Bronchial epithelial cell (primary cell): Measurements from ENCODE around the gene HIVEP3. TPM values are rescaled to one million over a fixed set of nuclear protein-coding genes. Genes with fewer than 3 reads are reported as not detected.

Experiments used
- DNase-seq: peaks from one replicate; pipeline ENCODE4 v3.0.0-alpha.2; 2010; ENCODE audit warnings: low read depth
- FAIRE-seq: peaks from 2 replicates; lab custom pipeline; 2011; peaks lifted over from hg19 to GRCh38; lab: Jason Lieb, UNC
- H3K27me3 ChIP-seq: 2 replicates; pipeline ENCODE4 v1.5.1; 2011; ENCODE audit warnings: low read length; ENCODE audit not compliant: control insufficient read depth, insufficient read depth
- H3K36me3 ChIP-seq: 2 replicates; pipeline ENCODE4 v1.5.1; 2011; ENCODE audit warnings: low read length; ENCODE audit not compliant: control insufficient read depth, insufficient read depth
- H3K4me3 ChIP-seq: 2 replicates; pipeline ENCODE4 v1.5.1; 2011; ENCODE audit warnings: mild to moderate bottlenecking, low read depth, low read length, control low read depth
- CTCF ChIP-seq: IDR thresholded peaks from 2 replicates; pipeline ENCODE4 v1.5.1; 2011; ENCODE audit warnings: mild to moderate bottlenecking, moderate library complexity, low read length, control low read depth, inconsistent platforms; ENCODE audit not compliant: insufficient read depth, severe bottlenecking
- total RNA-seq: library from RNA; depleted of rRNA; stranded (reverse); fragments of >200 nt; gene quantifications from 2 replicates; pipeline ENCODE4 v1.2.1, GENCODE V29; 2014

The HIVEP3 gene
- total RNA-seq, 1 donor from 2014 or later: under 0.01 TPM

GRCh38 chr1:41668054-41668660, 250.6 kb downstream of the HIVEP3 start:
- no peak for TF ChIP-seq CTCF
- H3K4me3 ChIP-seq: no peak overlapping the region
- DNase-seq: no peak
- H3K36me3 ChIP-seq: no peaks in the 10 kb centered on the region
- FAIRE-seq: no peak
- H3K27me3 ChIP-seq: no peaks in the 10 kb centered on the region

DNA sequence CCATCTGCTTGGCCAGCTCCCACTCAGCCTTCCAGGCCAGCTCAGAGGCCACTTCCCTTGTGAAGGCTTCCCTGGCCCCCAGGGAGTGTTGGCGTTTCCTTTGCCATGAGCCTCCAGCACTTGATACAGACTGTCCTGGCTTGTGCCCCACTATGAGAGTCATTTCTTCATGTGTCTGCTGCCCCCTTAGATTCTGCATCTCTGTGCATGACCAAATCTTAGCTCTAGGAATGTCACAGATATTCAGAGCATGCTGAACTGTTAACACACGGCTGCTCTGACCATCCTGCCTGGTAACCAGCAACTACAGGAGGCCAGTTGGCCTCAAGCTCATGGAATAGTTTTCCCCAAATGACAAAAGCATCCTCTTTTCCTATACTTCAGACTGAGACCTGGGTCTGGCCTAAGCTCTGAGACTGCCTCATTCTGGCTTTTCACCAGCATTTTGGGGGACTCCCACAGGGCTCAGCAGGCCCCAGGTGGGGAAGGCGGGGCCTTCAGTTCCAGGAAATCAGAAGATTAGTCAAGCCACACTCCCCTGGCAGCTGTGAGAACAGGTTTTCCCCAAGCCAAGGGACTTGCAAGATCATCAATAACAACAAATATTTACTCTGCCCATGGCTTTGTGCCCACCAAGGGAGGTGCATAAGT, 251.6 kb downstream of the HIVEP3 start:
- Histone ChIP-seq H3K36me3 (no peaks in the 10 kb centered on the region), H3K4me3 (no peak overlapping the region), H3K27me3 (no peaks in the 10 kb centered on the region)
- TF ChIP-seq CTCF: no peak
- peak; percentile 72 for DNase-seq
- no peak for FAIRE-seq

DNA sequence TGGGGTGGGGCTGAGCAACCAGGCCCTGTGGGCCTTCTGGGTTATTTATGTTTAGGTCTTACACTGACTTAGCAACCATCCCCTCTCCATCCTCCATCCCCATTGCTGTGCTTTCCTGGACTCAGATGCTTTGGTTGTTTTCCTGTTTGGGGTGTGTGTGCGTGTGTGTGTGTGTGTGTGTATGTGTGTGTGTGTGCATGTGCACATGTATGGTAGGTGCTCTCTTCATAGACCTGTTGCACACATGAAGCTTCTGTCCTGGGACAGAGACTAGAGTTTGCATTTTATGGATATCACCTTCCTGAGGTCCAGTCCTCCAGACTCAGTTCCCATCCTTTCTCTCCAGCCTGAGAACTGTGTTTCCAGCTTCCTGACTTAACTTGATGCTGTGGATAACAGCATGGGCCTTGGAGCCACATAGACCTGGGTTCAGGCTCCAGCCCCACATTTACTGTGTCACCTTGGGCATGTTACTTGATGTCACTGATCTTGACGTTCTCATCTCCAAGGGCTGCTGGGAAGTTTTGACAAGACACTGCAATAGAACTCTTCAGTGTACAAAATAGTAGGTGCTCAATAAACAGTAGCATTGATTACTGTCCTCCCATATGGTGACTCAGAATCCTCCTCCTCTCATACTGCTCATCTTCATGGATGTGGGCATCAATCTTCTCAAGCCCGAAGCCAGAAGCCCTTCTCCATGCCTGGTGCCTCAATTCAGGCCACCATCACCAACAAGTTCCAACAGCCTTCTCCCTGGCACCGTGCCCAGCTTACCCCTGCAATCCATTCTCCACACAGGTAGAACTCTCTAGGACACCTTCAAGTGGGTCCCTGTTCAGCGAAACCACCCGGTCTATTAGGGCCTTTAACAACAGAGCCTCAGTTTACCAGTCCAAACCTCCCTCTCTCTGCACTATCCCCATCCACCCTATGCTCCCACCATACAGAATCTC, 252.5 kb downstream of the HIVEP3 start:
- H3K36me3 ChIP-seq: no peaks in the 10 kb centered on the region
- no peaks in the 10 kb centered on the region for H3K27me3 ChIP-seq
- FAIRE-seq (peak; percentile 86), DNase-seq (peak; percentile 46)
- H3K4me3 ChIP-seq: no peak overlapping the region
- no peak for TF ChIP-seq CTCF

DNA sequence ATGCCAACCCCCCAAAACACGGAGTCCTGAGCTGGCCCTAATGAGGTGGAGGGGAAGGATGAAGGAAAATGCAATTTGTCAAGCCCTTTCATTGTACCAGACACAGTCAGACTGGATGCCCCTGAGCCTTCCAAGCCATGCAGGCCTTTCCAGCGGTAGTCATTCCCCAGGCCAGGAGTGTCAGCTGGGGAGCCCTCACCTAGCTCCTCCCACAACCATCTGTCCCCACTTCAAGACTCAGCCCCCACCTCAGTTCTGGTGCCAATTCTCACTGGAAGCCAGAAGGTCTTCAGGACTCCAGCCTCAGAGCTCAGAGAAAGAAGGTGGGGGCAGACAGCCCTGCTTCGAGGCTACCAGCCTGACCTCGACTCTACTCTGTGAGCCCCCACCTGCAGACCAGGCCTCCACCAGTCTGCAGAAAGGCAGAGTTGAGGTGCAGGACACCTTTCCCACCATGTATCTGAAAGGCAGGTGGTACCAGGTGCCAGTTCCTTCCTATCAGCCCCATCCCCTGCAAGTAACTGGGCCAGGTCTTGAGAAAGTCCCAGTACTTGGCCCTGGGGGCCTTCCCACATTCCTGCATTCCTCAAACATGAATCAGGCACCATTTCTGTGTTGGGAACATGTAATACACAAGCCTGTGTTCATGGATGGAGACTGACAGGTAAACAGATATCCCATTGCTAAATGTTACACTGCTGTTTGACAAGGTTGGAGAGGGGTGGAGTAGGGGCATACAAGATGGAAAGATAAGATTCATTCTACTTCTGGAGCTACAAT, 253.7 kb downstream of the HIVEP3 start:
- Histone ChIP-seq H3K36me3 (no peaks in the 10 kb centered on the region), H3K27me3 (no peaks in the 10 kb centered on the region), H3K4me3 (no peak overlapping the region)
- TF ChIP-seq CTCF: no peak
- FAIRE-seq (peak; percentile 52), DNase-seq (peak; percentile 94)

- H3K36me3 ChIP-seq: no peaks in the 10 kb centered on the region
- FAIRE-seq (peak; percentile 79), DNase-seq (no peak)
- H3K27me3 ChIP-seq: no peaks in the 10 kb centered on the region
- no peak for TF ChIP-seq CTCF
- no peak overlapping the region for H3K4me3 ChIP-seq
Measured at GRCh38 chr1:41663671-41664400, 254.9 kb downstream of the HIVEP3 start.
